NCI-H2029 (cell line): Measurements from ENCODE around the gene ALPL.

ENCODE experiments used
- DNase-seq: peaks from one replicate; lab custom pipeline; 2025; lab: John Stamatoyannopoulos, UW

The ALPL gene

GRCh38 chr1:21618561-21619374 is 109.5 kb downstream of the ALPL start:
- DNase-seq: no peak

DNA sequence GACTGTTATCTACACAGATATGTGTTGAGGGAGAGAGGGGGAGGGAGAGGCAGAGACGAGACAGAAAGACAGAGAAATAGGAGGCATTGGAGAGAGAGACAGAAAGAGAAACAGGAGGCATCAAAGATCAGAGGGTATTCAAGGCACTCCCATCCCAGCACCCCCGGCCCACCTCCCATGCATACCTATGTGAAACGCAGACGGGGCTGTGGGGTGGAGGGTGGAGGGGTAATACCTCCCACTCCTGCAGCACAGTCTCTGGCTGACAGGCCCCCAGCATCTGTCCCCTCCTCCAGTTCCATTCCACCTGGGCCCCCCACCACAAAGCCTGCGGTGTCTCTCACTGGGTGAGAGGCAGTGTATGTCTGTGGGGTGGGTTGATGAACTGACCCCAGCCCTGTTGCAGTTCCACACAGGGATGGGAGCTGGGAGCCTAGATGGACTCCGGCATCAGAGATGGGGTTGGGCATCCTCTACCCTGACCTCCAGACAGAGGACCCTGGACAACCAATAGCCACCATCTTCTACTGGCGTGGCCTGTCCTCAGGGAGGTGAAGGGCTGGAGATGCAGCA is 110.2 kb downstream of the ALPL start:
- DNase-seq: no peak

- DNase-seq: no peak
Measured at GRCh38 chr1:21620011-21620410, 110.8 kb downstream of the ALPL start.

- no peak for DNase-seq
Measured at GRCh38 chr1:21620496-21620895, 111.3 kb downstream of the ALPL start.

GRCh38 chr1:21621051-21621450 is 111.8 kb downstream of the ALPL start:
- no peak for DNase-seq

GRCh38 chr1:21621761-21622436 is 112.7 kb downstream of the ALPL start:
- DNase-seq: no peak

DNA sequence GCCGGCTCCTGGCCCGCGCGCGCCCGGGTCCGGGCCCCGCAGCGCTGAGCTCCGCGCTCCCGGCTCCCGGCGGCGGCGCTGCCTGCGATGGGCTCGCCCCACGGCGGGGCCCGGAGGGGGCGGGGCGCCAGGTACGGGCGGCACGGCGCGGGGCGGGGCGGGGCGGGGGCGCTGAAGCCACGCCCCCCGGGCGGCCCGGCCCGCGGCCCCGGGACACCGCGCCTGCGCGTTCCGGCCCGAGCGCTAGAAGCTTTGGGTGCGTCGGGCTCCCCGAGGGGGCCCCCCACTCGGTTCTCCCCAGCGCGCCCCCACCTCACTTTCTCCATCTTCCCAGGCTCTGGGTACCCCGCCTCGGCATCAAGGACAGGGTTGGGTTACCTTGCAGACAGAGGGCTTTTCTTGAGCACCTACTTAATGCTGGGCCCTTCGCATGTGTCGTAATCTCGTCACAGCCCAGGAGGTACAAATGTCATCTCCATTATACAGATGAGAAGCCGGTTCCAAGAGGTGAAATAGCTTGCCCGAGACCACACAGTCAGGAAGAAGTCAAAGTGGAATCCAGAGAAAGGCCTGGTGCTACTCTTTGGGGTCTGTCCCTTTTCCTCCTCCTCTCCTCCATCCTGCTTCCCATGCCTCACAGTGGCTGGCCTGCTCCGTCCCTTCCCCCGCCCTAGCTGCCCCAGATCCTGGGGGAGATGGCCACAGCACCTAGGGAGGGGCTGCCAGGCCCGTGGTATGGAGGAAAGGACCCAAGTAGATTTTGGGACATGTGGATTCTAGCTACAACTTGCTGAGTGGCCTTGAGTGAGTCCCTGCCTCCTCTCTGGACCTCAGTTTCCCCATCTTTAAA is 113.5 kb downstream of the ALPL start:
- DNase-seq: no peak

DNA sequence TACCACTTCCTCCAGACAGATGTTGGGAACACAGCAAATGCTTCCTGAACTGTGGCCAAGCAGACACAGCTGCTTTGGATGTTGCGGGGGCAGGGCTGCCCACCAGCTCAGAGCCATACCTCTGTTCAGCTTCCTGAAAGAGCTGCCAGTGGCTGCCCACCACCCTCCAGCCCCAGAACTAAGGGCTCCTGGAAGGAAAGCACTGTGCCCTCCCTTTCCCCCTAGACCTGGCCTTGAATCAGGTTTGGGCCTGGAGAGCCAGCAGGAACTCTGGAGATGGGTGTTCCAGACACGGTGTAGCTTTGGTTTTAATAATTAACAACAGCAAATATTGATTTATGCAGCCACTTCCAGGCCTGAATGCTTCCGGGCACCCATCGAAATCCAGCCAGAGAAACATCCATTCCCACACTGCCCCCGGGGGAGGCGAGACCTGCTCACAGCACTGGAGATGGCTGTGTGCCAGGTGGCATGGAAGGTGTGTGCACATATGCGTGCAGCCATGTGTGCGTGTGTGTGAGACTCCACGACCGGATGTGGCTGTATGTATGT is 114.3 kb downstream of the ALPL start:
- peak; percentile 90 for DNase-seq

- DNase-seq: no peak
Measured at GRCh38 chr1:21624571-21625389, 115.6 kb downstream of the ALPL start.

DNA sequence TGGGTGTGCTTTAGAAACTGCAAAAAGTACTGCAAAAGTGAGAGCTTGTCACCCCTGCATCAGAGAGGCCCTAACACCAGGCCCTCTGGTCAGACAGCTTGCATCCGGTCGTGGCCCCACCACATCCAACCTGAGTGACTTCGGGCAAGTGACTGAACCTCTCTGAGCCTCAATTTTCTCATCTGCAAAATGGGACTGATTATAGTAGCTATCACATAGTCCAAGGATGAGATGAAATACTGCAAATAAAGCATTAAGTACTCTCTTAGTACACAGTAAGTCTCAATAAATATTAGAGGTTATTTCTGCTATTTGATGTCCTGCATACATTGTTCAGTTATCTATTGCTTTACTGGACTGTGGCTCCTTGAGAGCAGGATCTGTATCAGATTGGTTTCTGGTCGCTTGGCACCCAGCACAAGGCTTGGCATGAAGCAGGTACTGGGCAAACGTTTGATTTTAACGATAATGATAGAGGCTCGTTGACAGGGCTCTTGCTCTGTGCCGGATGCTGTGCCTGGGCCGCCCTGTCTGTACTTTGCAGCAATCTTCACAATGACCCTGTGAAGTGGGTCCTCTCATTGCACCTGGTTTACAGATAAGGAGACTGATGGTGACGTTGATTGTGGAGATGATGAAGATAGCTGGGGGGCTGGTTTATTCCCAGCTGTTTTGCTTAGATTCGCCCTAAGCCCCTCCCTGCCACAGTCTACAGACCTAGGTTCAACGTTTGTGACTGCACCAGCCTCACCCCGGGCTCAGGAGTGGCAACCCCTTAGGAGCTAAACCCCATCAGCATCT is 116.4 kb downstream of the ALPL start:
- no peak for DNase-seq

DNA sequence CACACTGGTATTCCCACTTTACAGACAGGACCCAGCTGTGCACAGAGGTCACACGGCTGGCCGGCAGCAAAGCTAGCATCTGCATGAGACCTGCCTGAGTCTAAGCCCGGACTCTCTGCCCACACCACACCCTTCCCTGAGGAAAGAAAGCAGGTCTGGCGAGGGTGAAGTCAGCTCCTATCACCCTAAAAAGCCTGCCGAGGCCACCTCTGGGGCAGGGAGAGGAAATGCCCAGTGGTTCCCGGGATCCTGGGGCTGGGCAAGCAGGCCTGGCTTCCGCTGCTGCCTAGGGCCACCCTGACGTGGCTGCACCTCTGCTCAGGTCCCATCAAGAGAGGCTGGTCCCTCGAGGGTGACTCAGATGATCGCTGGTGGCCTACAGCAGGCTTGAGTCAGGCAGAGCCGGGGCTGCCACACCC is 117.7 kb downstream of the ALPL start:
- DNase-seq: no peak
